B cell (primary cell): ENCODE results near the gene GPR35.

Experiments
- CTCF ChIP-seq: fragments of 200-600 bp; IDR thresholded peaks from one replicate; pipeline ENCODE4 v1.8.0; 2022; ENCODE audit warnings: antibody characterized with exemption, mild to moderate bottlenecking
- EZH2 ChIP-seq: IDR thresholded peaks from 2 replicates; pipeline ENCODE4 v1.6.1; 2012; ENCODE audit warnings: borderline replicate concordance, low read depth, mild to moderate bottlenecking, moderate library complexity, low read length; ENCODE audit not compliant: insufficient read depth, poor library complexity, severe bottlenecking

DNA sequence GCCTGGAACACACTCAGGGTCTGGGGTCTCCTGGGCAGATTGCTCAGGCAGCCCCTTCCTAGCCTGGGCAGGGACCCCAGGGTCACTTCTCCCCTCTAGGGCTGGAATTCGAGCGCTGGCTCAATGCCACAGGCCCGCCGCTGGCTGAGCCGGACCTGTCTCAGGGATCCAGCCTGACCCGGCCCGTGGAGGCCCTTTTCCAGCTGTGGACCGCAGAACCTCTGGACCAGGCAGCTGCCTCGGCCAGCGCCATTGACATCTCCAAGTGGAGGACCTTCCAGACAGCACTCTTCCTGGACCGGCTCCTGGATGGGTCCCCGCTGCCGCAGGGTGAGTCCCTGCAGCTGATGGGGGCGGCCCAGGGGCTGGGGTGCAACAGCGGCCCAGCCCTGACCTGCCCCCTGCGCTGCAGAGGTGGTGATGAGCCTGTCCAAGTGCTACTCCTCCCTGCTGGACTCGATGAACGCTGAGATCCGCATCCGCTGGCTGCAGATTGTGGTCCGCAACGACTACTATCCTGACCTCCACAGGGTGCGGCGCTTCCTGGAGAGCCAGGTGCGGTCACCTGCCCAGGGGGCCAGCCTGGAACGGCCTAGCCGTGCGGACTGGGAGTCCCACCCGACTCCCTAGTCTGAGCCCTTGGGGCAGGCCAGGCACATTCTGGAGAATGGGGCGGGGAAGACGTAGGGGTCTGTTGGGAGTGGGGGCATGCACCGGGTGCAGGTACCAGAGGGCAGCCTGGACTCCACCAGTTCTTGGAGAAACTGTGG, 48.7 kb upstream of the GPR35 start:
- TF ChIP-seq CTCF: no peak
- TF ChIP-seq EZH2: no peak
